Psoas muscle (tissue), 8 donors: ENCODE measurements around the gene NAPG. TPM values are rescaled to one million over a fixed set of nuclear protein-coding genes. Genes with fewer than 3 reads are reported as not detected.
A peak's percentile ranks its signal among the peaks of the same experiment; 100 is the strongest.

Experiments
- ATAC-seq, 4 donors: fragments of 200-7000 bp; cut with Tn5 transposase; one replicate each; pipeline ENCODE4 v1.9.1; 2020; ENCODE audit warnings: moderate library complexity in 3 of 4, mild to moderate bottlenecking in 2 of 4
- DNase-seq, 2 donors: peaks; one replicate each; pipeline ENCODE4 v3.0.0-alpha.2; 2020
- H3K27ac ChIP-seq: fragments of 200-600 bp; one replicate; pipeline ENCODE4 v1.8.0; 2022
- H3K27me3 ChIP-seq, 3 donors: fragments of 200-600 bp in 1 of 3; one replicate each; pipeline versions ENCODE4 v1.6.1 to v1.8.0; 2013 to 2022; ENCODE audit warnings: low read length in 2 of 3, mild to moderate bottlenecking in 2 of 3, moderate library complexity in 1 of 3; ENCODE audit not compliant: insufficient read depth in 3 of 3
- H3K36me3 ChIP-seq, 2 donors: fragments of 200-600 bp in 1 of 2; one replicate each; pipeline versions ENCODE4 v1.6.1 to v1.8.0; 2013 to 2022; ENCODE audit warnings: low read depth in 1 of 2, mild to moderate bottlenecking in 1 of 2, moderate library complexity in 1 of 2; ENCODE audit not compliant: insufficient read depth in 1 of 2
- H3K4me1 ChIP-seq: fragments of 200-600 bp; one replicate; pipeline ENCODE4 v1.8.0; 2022
- H3K4me3 ChIP-seq: fragments of 200-600 bp; one replicate; pipeline ENCODE4 v1.8.0; 2022; ENCODE audit warnings: mild to moderate bottlenecking
- H3K9me3 ChIP-seq: fragments of 200-600 bp; one replicate; pipeline ENCODE4 v1.8.0; 2022
- WGBS, 3 donors: extraction: QIAGEN DNeasy Blood & Tissue Kit; methylation state at CpG; one replicate each; pipeline versions ENCODE4 v1.1.6 to v1.1.7; 2013; 5-methylcytosine and 5-hydroxymethylcytosine counted together
- intact Hi-C, 2 donors: fragments of 100-400 bp; cut with DNase I; formaldehyde crosslinking; loops; one replicate each; pipeline versions ENCODE4 v1.11.0 to v1.14.2; 2022
- polyA plus RNA-seq, 3 donors: library from polyadenylated mRNA; stranded (reverse); fragments of 200-250 nt; gene quantifications; one replicate each; pipeline ENCODE4 v1.2.3, GENCODE V29; 2013
- total RNA-seq, 4 donors: library from RNA; stranded (reverse); fragmentation: NEBNext Ultra II Directional in 2 of 4; extraction: Animal tissue kit (Norgen Biotek cat#: 25700) in 2 of 4; gene quantifications; one replicate each; pipeline versions ENCODE4 v1.2.1 to v1.2.4, GENCODE V29; 2021 to 2023
- TF ChIP-seq, protein P1 (sequence below): fragments of 200-600 bp; IDR thresholded peaks from one replicate; pipeline ENCODE4 v1.8.0; 2022; ENCODE audit warnings: antibody characterized with exemption
- donor health status: healthy with polysubstance abuse.
- donor health status: DM: no; HTN: no; CAD: no; lungs with moderate emphysema.
- donor health status: Bipolar disorder and iron deficiency.
- donor health status: healthy.
- donor health status: DM: yes; HTN: yes; CAD: no.
- donor health status: DM: no; HTN: no; CAD: no.
- donor health status: DM: no; HTN: no; CAD: no.
- donor health status: DM: yes; HTN: yes; CAD: no.

The NAPG gene
- total and polyA plus RNA-seq, 7 donors = 10.7 to 38.7 (median 22.1) TPM

DNA sequence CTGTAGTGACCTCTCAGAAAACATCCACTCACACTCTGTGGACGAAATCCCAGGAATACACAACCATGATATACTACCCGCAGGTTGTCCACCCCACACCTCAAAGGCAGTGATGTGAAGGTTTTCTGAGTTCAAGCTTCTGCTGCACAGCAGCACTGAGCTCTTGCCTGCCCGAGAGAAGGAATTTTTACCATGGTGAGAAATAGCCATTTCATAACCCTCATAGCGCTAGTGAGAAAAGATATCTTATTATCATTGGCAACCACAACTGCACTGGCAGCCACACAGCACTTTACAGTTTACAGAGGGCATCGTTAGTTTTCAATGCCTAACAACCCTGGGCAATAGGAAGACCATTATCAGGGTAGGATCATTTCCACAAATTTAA is 36.9 kb downstream of the NAPG start:
- ATAC-seq (peak in 1 of 4 donors; percentile 6), DNase-seq (no peak)
- intact Hi-C loops = loop anchor here (5.0 to 10.0 kb wide), 2 partner anchors 990 to 992 kb away; no protein-coding TSS in a partner anchor
- no peak overlapping the region for H3K4me3 ChIP-seq
- TF ChIP-seq, protein P1, sequence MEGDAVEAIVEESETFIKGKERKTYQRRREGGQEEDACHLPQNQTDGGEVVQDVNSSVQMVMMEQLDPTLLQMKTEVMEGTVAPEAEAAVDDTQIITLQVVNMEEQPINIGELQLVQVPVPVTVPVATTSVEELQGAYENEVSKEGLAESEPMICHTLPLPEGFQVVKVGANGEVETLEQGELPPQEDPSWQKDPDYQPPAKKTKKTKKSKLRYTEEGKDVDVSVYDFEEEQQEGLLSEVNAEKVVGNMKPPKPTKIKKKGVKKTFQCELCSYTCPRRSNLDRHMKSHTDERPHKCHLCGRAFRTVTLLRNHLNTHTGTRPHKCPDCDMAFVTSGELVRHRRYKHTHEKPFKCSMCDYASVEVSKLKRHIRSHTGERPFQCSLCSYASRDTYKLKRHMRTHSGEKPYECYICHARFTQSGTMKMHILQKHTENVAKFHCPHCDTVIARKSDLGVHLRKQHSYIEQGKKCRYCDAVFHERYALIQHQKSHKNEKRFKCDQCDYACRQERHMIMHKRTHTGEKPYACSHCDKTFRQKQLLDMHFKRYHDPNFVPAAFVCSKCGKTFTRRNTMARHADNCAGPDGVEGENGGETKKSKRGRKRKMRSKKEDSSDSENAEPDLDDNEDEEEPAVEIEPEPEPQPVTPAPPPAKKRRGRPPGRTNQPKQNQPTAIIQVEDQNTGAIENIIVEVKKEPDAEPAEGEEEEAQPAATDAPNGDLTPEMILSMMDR = no peak
- H3K27me3 ChIP-seq = no peaks in the 10 kb centered on the region
- H3K4me1 ChIP-seq = peaks cover 5% of the 10 kb centered on the region
- WGBS, 3 donors = 47 to 58% (median 49%) methylated on average over 5 of the region's 5 CpGs
- no peaks in the 10 kb centered on the region for H3K9me3 ChIP-seq
- H3K27ac ChIP-seq = no peak overlapping the region
- peaks cover 0 to 3% of the 10 kb centered on the region in 2 donors for H3K36me3 ChIP-seq

DNA sequence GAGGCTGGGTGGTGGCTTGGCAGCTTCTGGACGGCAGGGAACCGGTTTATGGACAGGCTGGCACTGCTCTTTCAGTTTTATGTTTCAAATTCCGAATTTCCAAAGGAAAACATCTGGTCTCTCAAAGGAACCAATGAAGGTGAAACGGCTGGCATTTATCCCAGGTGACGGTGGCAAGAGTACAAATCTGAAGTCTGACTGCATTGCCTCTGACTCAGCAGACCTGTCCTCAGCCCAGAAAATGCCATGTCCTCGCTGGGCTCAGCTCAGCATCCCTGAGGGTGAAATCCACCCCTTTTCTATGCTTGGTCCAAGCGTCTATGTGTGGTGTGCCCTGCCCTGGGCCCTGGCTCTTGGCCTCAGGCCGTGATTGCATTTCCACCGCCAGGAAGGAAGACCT is 38.1 kb downstream of the NAPG start:
- no peak overlapping the region for H3K4me3 ChIP-seq
- H3K27me3 ChIP-seq = no peaks in the 10 kb centered on the region
- peaks cover 5% of the 10 kb centered on the region for H3K4me1 ChIP-seq
- intact Hi-C loops = loop anchor here (5.0 to 10.0 kb wide), 2 partner anchors 988 to 991 kb away; no protein-coding TSS in a partner anchor
- H3K9me3 ChIP-seq = no peaks in the 10 kb centered on the region
- H3K36me3 ChIP-seq = no peaks in the 10 kb centered on the region
- TF ChIP-seq, protein P1 = no peak
- WGBS, 3 donors = 55 to 65% (median 58%) methylated on average over 9 of the region's 9 CpGs
- DNase-seq = no peak
- no peak overlapping the region for H3K27ac ChIP-seq
- ATAC-seq = peak; percentile 59 to 74 (median 69)

DNA sequence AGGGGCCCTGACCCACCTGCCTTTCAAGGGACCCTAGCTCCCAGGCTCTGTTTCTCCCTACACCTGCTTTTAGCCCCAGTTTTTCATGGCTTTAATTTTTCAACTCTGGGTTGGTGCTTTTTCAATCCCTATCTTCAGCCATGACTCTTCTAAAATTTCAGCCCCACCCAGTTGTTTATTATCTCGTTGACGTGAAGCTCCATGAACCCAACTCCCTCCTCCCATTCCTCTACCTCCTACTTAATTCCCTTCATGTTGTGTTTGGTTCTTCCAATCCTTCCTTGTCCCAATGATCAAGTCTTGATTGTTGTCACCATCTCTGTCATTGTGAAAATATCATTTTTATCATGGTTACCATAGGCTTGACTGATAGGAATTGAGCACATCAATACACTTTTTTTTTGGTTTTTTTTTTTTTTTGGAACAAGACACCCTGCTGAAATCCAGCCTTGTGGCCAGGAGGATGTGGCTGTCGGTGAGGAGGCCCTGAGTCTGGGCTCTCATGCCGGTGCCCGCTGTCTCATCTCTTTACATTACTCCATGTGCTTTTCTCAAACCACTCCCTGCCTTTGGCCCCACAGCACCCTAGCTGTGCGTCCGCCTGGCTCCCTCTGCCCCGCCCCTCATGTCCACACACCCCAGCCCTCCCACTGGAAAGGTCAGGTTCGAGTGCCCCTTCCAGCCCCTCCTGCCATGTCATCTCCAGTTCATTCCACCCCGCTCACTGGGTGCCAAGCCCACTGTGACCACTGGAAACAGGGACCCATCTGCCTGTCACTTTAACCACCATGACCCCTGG is 39.3 kb downstream of the NAPG start:
- Histone ChIP-seq H3K4me1 (peaks cover 5% of the 10 kb centered on the region), H3K4me3 (no peak overlapping the region), H3K27me3 (no peaks in the 10 kb centered on the region), H3K27ac (no peak overlapping the region), H3K36me3 (no peaks in the 10 kb centered on the region), H3K9me3 (no peaks in the 10 kb centered on the region)
- TF ChIP-seq, protein P1 = no peak
- ATAC-seq (no peak), DNase-seq (no peak)
- WGBS, 3 donors = 81 to 89% (median 86%) methylated on average over 10 of the region's 10 CpGs
- intact Hi-C loops = loop anchor here (5.0 to 10.0 kb wide), 2 partner anchors 987 to 990 kb away; no protein-coding TSS in a partner anchor

DNA sequence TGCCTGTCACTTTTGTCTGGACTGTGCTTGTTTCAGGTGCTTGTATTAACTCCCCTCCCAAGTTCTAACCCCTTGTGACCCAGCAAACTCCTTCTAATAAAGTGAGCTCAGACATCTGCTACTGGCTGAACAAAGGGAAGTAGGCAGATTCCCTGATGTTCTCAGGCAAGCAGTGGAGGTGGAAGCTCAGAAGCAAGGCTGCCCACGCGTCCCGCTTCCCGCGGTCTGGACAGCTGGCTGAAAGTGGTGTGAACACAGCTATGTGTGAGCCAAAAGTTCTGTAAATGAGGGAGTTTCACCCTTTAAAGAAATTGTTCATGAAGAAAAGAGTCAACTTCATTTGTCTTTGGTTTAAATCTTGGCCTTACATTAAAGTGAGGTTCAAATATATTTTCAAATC is 40.0 kb downstream of the NAPG start:
- Histone ChIP-seq H3K27ac (no peak overlapping the region), H3K27me3 (no peaks in the 10 kb centered on the region), H3K36me3 (no peaks in the 10 kb centered on the region), H3K9me3 (no peaks in the 10 kb centered on the region), H3K4me3 (no peak overlapping the region), H3K4me1 (peaks cover 5% of the 10 kb centered on the region)
- DNase-seq (no peak), ATAC-seq (no peak)
- TF ChIP-seq, protein P1 = no peak
- intact Hi-C loops = loop anchor here in 1 of 2 donors (10.0 kb wide), 1 partner anchor 989 kb away; no protein-coding TSS in a partner anchor
- WGBS, 3 donors = 35 to 59% (median 49%) methylated on average over 5 of the region's 5 CpGs
